Activated CD4-positive, alpha-beta T cell treated with anti-CD3 and anti-CD28 coated beads for 4 hours (primary cell): ENCODE results near the gene KIF24.
"Not testable (repeated sequence)": the region's sequence is repeated elsewhere in the genome, so short reads cannot be mapped to it uniquely, and the experiment has no call there.

Experiments
- DNase-seq, 2 donors: peaks; one replicate each; pipeline ENCODE4 v3.0.0-alpha.2; 2020

Gene KIF24

GRCh38 chr9:34321451-34321850, 7.6 kb downstream of the KIF24 start:
- DNase-seq, result no peak

GRCh38 chr9:34318163-34318790, 10.8 kb downstream of the KIF24 start:
- no peak for DNase-seq

DNA sequence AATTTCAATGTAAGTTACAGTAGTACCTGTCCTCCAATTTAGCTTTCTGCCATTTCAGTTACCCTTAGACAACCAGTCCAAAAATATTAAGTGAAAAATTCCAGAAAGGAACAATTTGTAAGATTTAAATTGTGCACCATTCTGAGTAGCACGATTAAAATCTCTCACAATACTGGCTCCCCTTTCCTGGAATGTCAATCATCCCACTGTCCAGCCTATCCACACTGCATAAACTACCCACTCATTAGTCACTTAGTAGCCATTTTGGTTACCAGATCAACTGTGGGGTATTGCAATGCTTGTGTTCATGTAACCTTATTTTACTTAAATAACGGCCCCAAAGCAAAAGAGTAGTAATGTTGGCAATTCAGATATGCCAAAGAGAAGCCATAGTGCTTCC, 11.6 kb downstream of the KIF24 start:
- DNase-seq, result no peak

DNA sequence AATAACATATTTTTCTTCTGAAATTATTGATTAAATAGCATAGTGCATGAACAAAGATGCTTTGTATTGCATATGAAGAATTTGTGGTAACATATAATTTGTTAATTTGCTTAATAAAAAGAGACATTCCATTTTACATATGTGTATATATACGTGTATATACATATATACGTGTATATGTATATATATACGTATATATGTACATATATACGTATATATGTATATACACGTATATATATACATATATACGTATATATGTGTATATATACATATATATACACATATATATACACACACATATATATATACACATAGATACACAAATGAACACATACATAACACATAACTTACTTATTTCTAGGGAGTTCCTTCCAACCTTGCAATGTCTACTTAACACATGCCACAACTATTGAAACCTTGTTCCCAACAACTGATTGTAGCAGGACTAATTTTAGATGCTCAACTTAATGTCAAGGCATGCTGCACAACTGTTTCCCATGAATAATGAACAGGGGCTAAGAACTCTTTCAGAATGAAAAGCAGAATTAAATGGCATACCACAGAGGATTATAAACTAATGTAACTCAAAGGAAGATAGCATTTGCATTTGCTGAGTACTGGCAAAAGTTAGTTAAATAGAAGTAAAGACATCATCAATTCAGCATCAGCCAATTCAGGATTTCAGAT, 17.4 kb downstream of the KIF24 start:
- DNase-seq, result no peak

- DNase-seq, result no peak
Observed at GRCh38 chr9:34310215-34310614, 18.9 kb downstream of the KIF24 start.

DNA sequence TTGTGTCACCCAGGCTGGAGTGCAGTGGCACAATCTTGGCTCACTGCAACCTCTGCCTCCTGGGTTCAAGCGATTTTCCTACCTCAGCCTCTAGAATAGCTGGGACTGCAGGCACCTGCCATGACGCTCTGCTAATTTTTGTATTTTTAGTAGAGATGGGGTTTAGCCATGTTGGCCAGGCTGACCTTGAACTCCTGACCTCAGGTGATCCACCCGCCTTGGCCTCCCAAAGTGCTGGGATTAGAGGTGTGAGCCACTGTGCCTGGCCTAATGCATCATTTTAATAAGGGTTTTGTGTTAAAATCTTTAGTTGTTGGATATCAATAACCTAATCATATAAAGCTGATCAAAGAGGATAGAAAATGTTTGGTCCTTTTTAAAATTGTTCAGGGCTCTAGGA, 20.8 kb downstream of the KIF24 start:
- not testable (repeated sequence) for DNase-seq

- DNase-seq, result not testable (repeated sequence)
Observed at GRCh38 chr9:34301064-34301463, 28.0 kb downstream of the KIF24 start.

DNA sequence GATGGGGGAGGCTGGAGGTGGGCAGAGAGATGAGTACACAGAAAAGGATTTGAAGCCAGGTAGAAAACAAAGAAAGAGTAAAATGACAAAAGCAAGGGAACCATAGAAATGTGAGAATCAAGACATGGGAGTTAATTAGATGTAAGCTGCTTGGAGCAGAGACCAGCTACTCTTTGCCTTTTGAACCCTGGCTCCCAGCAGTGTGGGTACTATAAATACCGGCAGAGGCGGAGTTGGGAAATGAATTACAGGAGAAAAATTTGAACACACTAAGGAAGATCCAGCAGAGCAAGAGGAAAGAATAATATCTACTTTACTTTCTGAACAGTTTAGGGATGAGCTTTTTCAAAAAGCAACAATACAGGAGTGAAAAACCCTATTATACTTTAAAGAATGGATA, 36.5 kb downstream of the KIF24 start:
- no peak for DNase-seq

GRCh38 chr9:34291423-34291822, 37.6 kb downstream of the KIF24 start:
- no peak for DNase-seq

GRCh38 chr9:34291023-34291422, 38.0 kb downstream of the KIF24 start:
- DNase-seq, result no peak

DNA sequence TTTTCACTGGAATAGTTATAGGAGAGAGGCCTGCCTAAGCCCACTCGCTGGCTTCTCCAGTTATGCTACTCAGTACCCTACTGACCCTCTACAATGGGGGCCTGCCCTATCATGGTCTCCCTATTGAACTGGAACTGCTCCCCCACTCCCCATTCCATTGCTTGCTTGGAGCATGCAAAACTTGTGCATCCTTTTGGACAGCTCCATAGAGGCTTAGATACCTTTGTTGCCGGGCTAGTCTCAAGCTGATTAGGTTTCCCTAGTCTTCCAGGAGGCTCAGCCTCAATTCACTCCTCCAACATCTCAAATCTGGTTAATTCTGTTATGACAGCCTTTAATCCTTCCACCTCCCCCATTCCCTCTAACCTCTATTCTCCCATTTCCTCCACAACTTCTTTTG, 39.9 kb downstream of the KIF24 start:
- DNase-seq, result no peak

DNA sequence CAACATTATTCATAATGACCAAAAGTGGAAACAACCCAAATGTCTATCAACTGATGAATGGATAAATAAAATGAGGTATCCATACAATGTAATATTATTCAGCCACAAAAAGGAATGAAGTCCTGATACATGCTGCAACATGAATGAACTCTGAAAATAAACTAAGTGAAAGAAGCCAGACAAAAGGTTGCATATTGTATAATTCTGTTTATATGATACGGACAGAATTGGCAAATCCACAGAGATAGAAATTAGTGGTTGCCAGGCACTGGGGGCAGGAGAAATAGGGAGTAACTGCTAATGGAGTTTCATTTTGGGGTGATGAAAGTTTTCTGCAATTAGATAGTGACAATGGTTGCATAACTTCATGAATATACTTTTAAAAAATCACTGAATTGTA, 47.0 kb downstream of the KIF24 start:
- no peak for DNase-seq

DNA sequence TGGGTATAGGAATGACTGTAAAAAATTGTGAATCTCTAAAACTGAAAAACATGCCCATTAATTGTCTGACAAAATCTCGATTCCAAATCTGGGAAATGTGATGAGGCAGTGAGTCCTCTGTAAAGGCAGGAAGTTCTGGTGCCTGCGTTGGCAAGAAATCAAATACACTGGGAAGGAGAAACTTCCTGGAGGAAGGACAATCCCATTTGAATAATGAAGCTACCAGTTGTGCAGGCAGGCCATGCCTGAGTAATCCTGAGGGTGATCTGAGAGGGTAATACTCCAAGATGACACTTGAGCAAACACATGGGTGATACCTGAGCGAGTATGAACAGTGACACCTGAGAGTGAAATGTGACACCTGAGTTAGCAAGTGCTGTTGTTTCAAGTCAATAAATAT, 49.7 kb downstream of the KIF24 start:
- DNase-seq, result no peak
